GM10248 (cell line): Measurements from ENCODE around the gene ADAMTSL3.

Experiments
- CTCF ChIA-PET: fragments of 300-600 bp; sonication (Branson Sonifier 250); formaldehyde crosslinking; extraction: SDS; loops from one replicate; lab custom pipeline; 2021; ENCODE audit warnings: antibody characterized with exemption; lab: Yijun Ruan, JAX
- POLR2A ChIA-PET: fragments of 350-650 bp; sonication (Branson Sonifier 250); formaldehyde crosslinking; extraction: SDS; loops from one replicate; lab custom pipeline; 2020; ENCODE audit warnings: antibody characterized with exemption; lab: Yijun Ruan, JAX
- DNase-seq: peaks from one replicate; pipeline ENCODE4 v3.0.0; 2012; ENCODE audit errors: extremely low spot score
- TF ChIP-seq, protein P1 (sequence below): IDR thresholded peaks from 2 replicates; pipeline ENCODE4 v1.5.1; 2012; ENCODE audit warnings: mild to moderate bottlenecking, low read depth; ENCODE audit errors: extremely low read depth, missing control alignments, control extremely low read depth

The ADAMTSL3 gene

DNA sequence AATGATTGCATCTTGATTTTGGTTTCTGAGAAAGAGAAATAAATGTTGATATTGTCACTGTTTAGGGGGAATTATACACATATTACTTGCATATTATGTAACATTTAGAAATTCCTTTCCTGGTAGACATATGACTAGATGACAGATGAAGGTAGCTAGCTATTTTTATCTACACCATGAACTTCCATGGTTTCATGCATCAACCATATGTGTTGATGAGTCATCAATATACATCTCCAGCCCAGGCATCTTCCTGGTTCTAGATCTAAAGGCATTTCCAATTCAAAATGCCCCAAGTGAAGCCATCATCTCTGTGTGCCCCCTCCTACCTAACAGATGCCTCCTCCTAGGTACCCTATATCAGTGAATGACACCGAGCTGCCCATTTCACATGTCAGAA is 9.5 kb upstream of the ADAMTSL3 start:
- DNase-seq, result no peak
- ChIA-PET POLR2A (no interaction called here), CTCF (interaction anchor here (1.6 kb wide), 1 partner anchor 11 kb away, joined by 4 read pairs; no protein-coding TSS in a partner anchor)
- TF ChIP-seq, protein P1, sequence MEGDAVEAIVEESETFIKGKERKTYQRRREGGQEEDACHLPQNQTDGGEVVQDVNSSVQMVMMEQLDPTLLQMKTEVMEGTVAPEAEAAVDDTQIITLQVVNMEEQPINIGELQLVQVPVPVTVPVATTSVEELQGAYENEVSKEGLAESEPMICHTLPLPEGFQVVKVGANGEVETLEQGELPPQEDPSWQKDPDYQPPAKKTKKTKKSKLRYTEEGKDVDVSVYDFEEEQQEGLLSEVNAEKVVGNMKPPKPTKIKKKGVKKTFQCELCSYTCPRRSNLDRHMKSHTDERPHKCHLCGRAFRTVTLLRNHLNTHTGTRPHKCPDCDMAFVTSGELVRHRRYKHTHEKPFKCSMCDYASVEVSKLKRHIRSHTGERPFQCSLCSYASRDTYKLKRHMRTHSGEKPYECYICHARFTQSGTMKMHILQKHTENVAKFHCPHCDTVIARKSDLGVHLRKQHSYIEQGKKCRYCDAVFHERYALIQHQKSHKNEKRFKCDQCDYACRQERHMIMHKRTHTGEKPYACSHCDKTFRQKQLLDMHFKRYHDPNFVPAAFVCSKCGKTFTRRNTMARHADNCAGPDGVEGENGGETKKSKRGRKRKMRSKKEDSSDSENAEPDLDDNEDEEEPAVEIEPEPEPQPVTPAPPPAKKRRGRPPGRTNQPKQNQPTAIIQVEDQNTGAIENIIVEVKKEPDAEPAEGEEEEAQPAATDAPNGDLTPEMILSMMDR, result no peak

DNA sequence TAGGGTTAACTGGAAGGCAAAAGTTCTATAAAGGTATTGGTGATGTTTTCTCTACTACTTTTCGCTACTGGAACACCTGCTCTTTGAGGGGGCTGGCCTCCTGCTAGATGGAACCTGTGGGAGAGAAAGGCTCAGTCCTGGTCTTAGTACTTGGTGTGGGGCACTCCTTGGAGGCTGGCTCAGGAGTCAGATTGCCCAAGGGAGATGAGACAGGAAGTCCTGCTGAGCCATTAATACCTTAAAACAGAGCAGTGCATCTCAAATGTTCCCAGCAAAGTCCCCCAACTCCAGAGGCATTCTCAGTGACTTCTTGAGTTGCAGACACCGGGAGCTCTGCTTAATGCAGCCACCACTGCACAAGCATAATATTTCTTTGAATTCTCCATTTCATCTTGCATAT is 3.1 kb upstream of the ADAMTSL3 start:
- ChIA-PET CTCF (no interaction called here), POLR2A (no interaction called here)
- no peak for DNase-seq
- TF ChIP-seq, protein P1, result no peak

DNA sequence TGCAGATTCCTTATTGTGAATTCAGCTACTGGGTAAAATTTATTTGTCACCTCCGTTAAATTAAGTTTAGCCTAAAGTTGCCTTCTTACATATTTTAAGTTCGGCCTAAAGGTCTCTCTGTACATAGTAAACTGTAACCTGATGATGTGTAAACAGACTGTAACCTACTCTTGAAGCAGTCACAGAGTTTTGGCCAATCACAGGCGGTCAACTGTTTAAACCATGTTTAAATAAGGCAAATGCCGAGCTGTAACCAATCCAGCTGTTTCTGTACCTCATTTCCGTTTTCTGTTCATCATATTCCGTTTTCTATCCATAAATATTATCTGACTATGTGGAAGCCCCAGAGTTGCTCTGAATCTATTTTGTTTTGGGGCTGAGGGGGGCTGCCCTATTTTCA is 2.4 kb upstream of the ADAMTSL3 start:
- TF ChIP-seq, protein P1, result no peak
- DNase-seq, result no peak
- ChIA-PET CTCF (no interaction called here), POLR2A (no interaction called here)

DNA sequence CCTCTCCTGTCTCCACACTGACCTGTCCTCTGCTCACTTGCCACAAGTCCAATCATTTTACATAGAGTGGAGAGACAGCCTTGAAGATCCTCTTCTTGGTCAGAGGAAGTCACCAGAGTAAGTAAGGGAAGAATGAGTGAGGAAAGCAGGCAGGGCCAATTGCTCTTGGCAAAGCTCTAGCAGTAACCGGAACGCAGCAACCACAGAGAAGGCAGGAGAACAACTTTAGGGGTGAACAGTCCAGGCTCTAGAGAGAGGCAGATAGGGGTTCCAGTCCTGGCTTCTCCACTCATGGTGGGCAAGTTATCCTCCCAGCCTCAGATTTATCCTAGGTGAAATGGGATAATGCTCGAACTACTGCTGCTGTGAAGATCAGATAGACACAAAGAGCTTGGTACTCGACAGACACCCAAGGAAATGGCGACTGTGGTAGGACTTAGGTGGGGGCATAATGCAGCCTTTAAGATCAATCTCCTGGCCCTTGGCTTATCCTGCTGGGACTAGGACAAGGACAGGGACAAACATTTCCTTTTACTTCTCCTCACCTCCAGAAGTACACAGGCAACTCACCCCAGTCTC is 1.2 kb upstream of the ADAMTSL3 start:
- POLR2A ChIA-PET, result no interaction called here
- TF ChIP-seq, protein P1, result no peak
- CTCF ChIA-PET, result no interaction called here
- no peak for DNase-seq

DNA sequence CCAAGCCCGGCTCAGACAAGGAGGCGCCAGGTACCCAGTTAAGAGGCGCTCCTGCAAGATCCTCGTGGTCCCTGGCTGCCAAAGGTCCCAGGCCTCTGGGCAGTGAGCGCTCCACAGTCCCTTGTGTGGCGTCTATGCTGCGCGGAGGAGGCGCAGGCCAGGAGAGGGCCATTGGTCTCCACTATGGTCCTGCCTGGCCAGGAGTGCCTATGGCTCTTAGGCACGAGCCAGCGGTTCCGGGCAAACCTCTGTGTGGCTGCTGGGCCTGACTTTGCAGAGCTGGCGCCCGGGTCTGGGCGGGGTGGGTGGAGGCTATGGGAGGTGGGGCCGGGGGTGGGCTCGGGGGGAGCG is 660 bp upstream of the ADAMTSL3 start:
- DNase-seq, result no peak
- CTCF ChIA-PET, result no interaction called here
- POLR2A ChIA-PET, result no interaction called here
- TF ChIP-seq, protein P1, result no peak

DNA sequence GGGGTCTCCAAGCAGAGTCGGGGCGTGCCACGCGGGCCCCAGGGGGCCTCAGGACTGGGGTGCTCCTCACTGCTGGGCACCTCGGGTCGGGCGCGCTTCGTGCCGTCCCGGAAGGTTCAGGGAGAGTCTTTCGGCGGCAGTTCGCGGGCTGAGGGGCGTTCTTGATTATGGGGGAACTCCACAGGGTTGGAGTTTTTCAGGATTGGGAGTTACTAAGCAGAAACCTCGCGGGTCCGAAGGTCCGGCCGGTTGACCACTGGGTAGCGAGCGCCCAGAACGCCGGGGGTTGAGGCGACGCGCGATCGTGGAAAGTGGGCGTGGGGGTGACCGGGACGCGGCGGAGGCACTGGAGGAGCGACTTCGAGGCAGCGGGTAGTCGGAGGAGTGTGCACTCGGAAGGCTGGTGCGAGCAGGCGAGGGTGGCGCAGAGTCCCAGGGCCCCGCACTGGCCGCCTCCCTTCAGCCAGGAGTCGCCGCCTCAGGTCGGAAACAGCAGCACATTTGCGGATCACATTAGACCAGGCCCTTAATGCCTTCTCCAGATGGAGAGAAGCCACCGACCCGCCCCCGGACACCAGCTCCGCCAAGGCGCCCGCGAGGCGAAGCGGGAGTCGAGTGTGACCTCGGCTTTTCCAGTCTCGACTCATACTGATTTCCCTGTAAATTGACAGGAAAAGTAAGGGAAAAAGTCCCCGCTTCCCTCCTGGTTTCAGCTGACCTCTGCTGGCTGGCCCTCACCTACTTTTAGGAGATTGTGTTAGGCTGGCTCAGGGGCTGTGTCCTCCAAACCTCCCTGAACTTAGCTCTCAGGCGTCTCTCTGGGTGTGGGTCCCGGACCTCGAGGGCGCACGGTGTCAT is 685 bp downstream of the ADAMTSL3 start:
- TF ChIP-seq, protein P1, result no peak
- no peak for DNase-seq
- ChIA-PET POLR2A (no interaction called here), CTCF (interaction anchor here (1.0 kb wide), 1 partner anchor 10 kb away, joined by 4 read pairs; no protein-coding TSS in a partner anchor)
